HG02588 (cell line): ENCODE results near the gene TMSB15C.

ENCODE experiments used
- ATAC-seq: cut with Tn5 transposase; IDR thresholded peaks from one replicate; pipeline ENCODE4 v1.9.1; 2021; ENCODE audit warnings: mild to moderate bottlenecking, moderate library complexity; ENCODE audit not compliant: unreplicated experiment

TMSB15C gene

DNA sequence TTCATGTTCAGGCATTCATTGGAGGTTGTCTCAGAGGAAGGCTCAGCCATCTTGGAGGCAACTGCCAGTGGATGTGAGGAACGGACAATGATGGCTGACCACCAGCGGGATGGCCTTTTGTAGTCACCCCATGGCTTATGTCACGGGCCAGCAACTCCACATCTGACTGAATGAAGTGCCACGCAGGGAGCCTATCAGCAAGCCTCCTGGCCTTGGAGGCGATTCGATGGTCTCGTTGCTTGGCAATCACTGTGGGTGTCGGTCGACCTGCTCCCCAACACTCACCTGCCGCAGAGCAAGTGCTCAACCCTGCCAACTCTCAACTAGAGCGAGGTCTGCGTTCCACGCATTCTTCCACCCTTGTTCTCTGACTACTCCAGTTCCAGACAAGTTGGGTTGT is 28.9 kb downstream of the TMSB15C start:
- no peak for ATAC-seq

- no peak for ATAC-seq
Measured at GRCh38 chrX:104045642-104046041, 30.4 kb downstream of the TMSB15C start.

DNA sequence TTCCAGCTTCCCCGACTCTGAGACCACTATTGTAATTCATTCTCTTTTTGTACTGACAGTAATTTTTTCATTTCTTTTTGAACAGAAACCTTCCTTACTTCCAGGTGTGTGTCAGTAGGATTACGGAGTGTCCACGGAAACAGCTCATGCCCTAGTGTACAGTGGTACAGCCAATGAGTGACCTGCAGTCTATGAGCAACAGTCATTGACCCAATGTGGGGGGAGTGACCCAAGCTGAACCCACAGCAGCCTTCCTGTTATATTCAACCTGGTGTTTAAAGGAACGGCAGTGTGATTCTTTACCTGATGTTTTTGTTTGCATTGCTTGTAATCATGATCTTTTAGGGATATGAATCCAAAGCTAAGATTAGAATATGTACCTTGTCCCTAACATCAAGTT is 35.0 kb downstream of the TMSB15C start:
- ATAC-seq: no peak

- no peak for ATAC-seq
Measured at GRCh38 chrX:104039689-104040505, 36.1 kb downstream of the TMSB15C start, which contains the start of gene H2BW2. Gene H2BW2, plus strand, starts transcription at chrX:104039956. Its CDS starts 39 bp downstream, at chrX:104039995.
